H1 (cell line): ENCODE results near the gene CNDP2. TPM values are rescaled to one million over a fixed set of nuclear protein-coding genes. Genes with fewer than 3 reads are reported as not detected.

Source experiments
- CTCF ChIA-PET: fragments of 300-600 bp; sonication (Branson Sonifier 250); formaldehyde crosslinking; loops from one replicate; lab custom pipeline; 2021; ENCODE audit not compliant: partially characterized antibody; lab: Charles Lee
- POLR2A ChIA-PET: fragments of 300-600 bp; sonication (Branson Sonifier 250); formaldehyde crosslinking; loops from one replicate; lab custom pipeline; 2021; ENCODE audit warnings: inconsistent platforms; ENCODE audit not compliant: partially characterized antibody; lab: Charles Lee
- DNase-seq, 2 experiments: peaks; one replicate each; pipeline versions ENCODE4 v3.0.0 to v3.0.0-alpha.2; 2010 to 2022; ENCODE audit warnings: low spot score in 2 of 2, low read depth in 1 of 2, mixed read lengths in 1 of 2
- FAIRE-seq: peaks from 2 replicates; lab custom pipeline; 2011; peaks lifted over from hg19 to GRCh38; lab: Jason Lieb, UNC
- H2AFZ ChIP-seq: 2 replicates; pipeline ENCODE4 v1.8.1; 2012; ENCODE audit warnings: low read length, inconsistent platforms
- H2AK5ac ChIP-seq: 2 replicates; pipeline ENCODE4 v1.6.1; 2013; ENCODE audit warnings: low read depth, low read length
- H2BK120ac ChIP-seq: replicated peaks from 2 replicates; pipeline ENCODE3; 2013; ENCODE audit warnings: low read depth, low read length, inconsistent platforms
- H2BK12ac ChIP-seq: 2 replicates; pipeline ENCODE4 v1.6.1; 2013; ENCODE audit warnings: low read depth, low read length
- H2BK15ac ChIP-seq: 2 replicates; pipeline ENCODE4 v1.6.1; 2013; ENCODE audit warnings: low read length
- H2BK20ac ChIP-seq: 2 replicates; pipeline ENCODE4 v1.6.1; 2013; ENCODE audit warnings: low read length
- H2BK5ac ChIP-seq: 2 replicates; pipeline ENCODE4 v1.6.1; 2013; ENCODE audit warnings: low read depth, low read length
- H3K14ac ChIP-seq: 2 replicates; pipeline ENCODE4 v1.6.1; 2013; ENCODE audit warnings: inconsistent platforms; ENCODE audit not compliant: insufficient read length
- H3K18ac ChIP-seq: 2 replicates; pipeline ENCODE4 v1.6.1; 2013; ENCODE audit warnings: low read length; ENCODE audit errors: extremely low read depth
- H3K23ac ChIP-seq: 2 replicates; pipeline ENCODE4 v1.6.1; 2013; ENCODE audit warnings: inconsistent platforms; ENCODE audit not compliant: insufficient read length
- H3K23me2 ChIP-seq: 2 replicates; pipeline ENCODE4 v1.6.1; 2013; ENCODE audit warnings: low read depth, low read length
- H3K27ac ChIP-seq: 2 replicates; pipeline ENCODE4 v1.6.1; 2011; ENCODE audit warnings: low read depth, low read length, inconsistent platforms
- H3K27me3 ChIP-seq, 4 experiments: replicated peaks in 1 of 4; 1 replicate in 1 of 4; 2 replicates in 3 of 4; pipeline versions ENCODE4 v1.6.1 to v1.8.1; 2011 to 2013; ENCODE audit warnings: low read length in 3 of 4, mild to moderate bottlenecking in 3 of 4, inconsistent platforms in 2 of 4, mixed read lengths in 2 of 4, moderate library complexity in 1 of 4; ENCODE audit not compliant: control insufficient read depth in 3 of 4, insufficient read depth in 3 of 4; ENCODE audit errors: extremely low read depth in 1 of 4
- H3K36me3 ChIP-seq, 4 experiments: 2 replicates each; pipeline versions ENCODE4 v1.6.1 to v1.8.1; 2011 to 2013; ENCODE audit warnings: mild to moderate bottlenecking in 4 of 4, low read length in 3 of 4, moderate library complexity in 2 of 4, control low read depth in 1 of 4, inconsistent platforms in 1 of 4; ENCODE audit not compliant: insufficient read depth in 4 of 4, control insufficient read depth in 2 of 4
- H3K4ac ChIP-seq: replicated peaks from 2 replicates; pipeline ENCODE3; 2013; ENCODE audit warnings: low read length, low read depth, mixed read lengths, inconsistent platforms; ENCODE audit not compliant: insufficient read length
- H3K4me1 ChIP-seq, 4 experiments: replicated peaks in 1 of 4; 1 replicate in 1 of 4; 2 replicates in 3 of 4; pipeline versions ENCODE4 v1.6.1 to v1.8.1; 2011 to 2013; ENCODE audit warnings: low read length in 3 of 4, inconsistent platforms in 2 of 4, mixed read lengths in 1 of 4; ENCODE audit not compliant: insufficient read depth in 4 of 4, control insufficient read depth in 3 of 4
- H3K4me2 ChIP-seq, 2 experiments: 2 replicates each; pipeline versions ENCODE4 v1.6.1 to v1.8.1; 2011 to 2013; ENCODE audit warnings: low read depth in 2 of 2, low read length in 2 of 2, control low read depth in 1 of 2, inconsistent platforms in 1 of 2, mild to moderate bottlenecking in 1 of 2; ENCODE audit not compliant: insufficient read depth in 1 of 2
- H3K4me3 ChIP-seq, 4 experiments: fragments of 200-600, 300-600 bp in 1 of 4; sonication (generic), shearing (Covaris generic), sonication (Bioruptor Twin) in 1 of 4; 2 replicates each; pipeline versions ENCODE4 v1.5.1 to v1.8.1; 2011 to 2016; ENCODE audit warnings: low read length in 4 of 4, low read depth in 3 of 4, control low read depth in 2 of 4, inconsistent platforms in 2 of 4, mild to moderate bottlenecking in 2 of 4, mixed read lengths in 1 of 4, moderate library complexity in 1 of 4; ENCODE audit not compliant: insufficient read depth in 2 of 4; ENCODE audit errors: extremely low read depth in 1 of 4
- H3K56ac ChIP-seq: replicated peaks from 2 replicates; pipeline ENCODE3; 2013; ENCODE audit warnings: low read depth, mild to moderate bottlenecking, mixed read lengths, low read length, inconsistent platforms; ENCODE audit not compliant: insufficient read length
- H3K79me1 ChIP-seq: 2 replicates; pipeline ENCODE4 v1.6.1; 2013; ENCODE audit warnings: low read depth, low read length, control low read depth
- H3K79me2 ChIP-seq, 2 experiments: 2 replicates each; pipeline versions ENCODE4 v1.6.1 to v1.8.1; 2012 to 2013; ENCODE audit warnings: low read length in 2 of 2, mild to moderate bottlenecking in 2 of 2, inconsistent platforms in 1 of 2; ENCODE audit not compliant: insufficient read depth in 2 of 2, control insufficient read depth in 1 of 2
- H3K9ac ChIP-seq, 4 experiments: replicated peaks in 1 of 4; 1 replicate in 1 of 4; 2 replicates in 3 of 4; pipeline versions ENCODE4 v1.6.1 to v1.8.1; 2011 to 2013; ENCODE audit warnings: low read depth in 3 of 4, low read length in 3 of 4, control low read depth in 2 of 4, mild to moderate bottlenecking in 2 of 4, moderate library complexity in 2 of 4, inconsistent platforms in 1 of 4; ENCODE audit errors: extremely low read depth in 1 of 4
- H3K9me3 ChIP-seq, 2 experiments: 2 replicates each; pipeline versions ENCODE4 v1.6.1 to v1.8.1; 2012 to 2013; ENCODE audit warnings: mild to moderate bottlenecking in 2 of 2, moderate library complexity in 2 of 2, control low read depth in 1 of 2, inconsistent platforms in 1 of 2, low read depth in 1 of 2, low read length in 1 of 2, mixed read lengths in 1 of 2; ENCODE audit not compliant: insufficient read depth in 2 of 2
- H4K20me1 ChIP-seq, 2 experiments: replicated peaks in 1 of 2; 2 replicates each; pipeline versions ENCODE3 to v1.8.1; 2011 to 2013; ENCODE audit warnings: inconsistent platforms in 2 of 2, low read length in 2 of 2, mild to moderate bottlenecking in 1 of 2; ENCODE audit not compliant: insufficient read depth in 2 of 2, control insufficient read depth in 1 of 2
- H4K5ac ChIP-seq: 2 replicates; pipeline ENCODE4 v1.6.1; 2013; ENCODE audit warnings: low read length, low read depth, mixed read lengths, inconsistent platforms; ENCODE audit not compliant: insufficient read length
- H4K8ac ChIP-seq: 2 replicates; pipeline ENCODE4 v1.8.0; 2013; ENCODE audit warnings: mild to moderate bottlenecking, moderate library complexity, low read length, inconsistent platforms; ENCODE audit not compliant: insufficient read depth; ENCODE audit errors: extremely low read depth
- H4K91ac ChIP-seq: replicated peaks from 2 replicates; pipeline ENCODE3; 2013; ENCODE audit warnings: low read length, mixed read lengths, inconsistent platforms; ENCODE audit not compliant: insufficient read length
- BCL11A ChIP-seq, 2 experiments: IDR thresholded peaks; one replicate each; pipeline ENCODE4 v1.6.1; 2011; ENCODE audit warnings: low read depth in 2 of 2, low read length in 2 of 2, mild to moderate bottlenecking in 2 of 2
- CTBP2 ChIP-seq: IDR thresholded peaks from 2 replicates; pipeline ENCODE4 v1.7.0; 2011; ENCODE audit warnings: borderline replicate concordance, mild to moderate bottlenecking, moderate library complexity, mixed read lengths, low read length; ENCODE audit not compliant: insufficient read depth, insufficient read length
- EZH2 ChIP-seq: fragments of 200-600 bp; sonication (generic); IDR thresholded peaks from 2 replicates; pipeline ENCODE4 v1.7.1; 2012; ENCODE audit warnings: low read depth, mild to moderate bottlenecking, moderate library complexity, low read length, inconsistent platforms; ENCODE audit not compliant: severe bottlenecking
- JUN ChIP-seq: IDR thresholded peaks from 2 replicates; pipeline ENCODE4 v1.6.1; 2011; ENCODE audit warnings: low read depth, mild to moderate bottlenecking, improper control_type of control experiment, low read length
- KDM4A ChIP-seq: IDR thresholded peaks from one replicate; pipeline ENCODE4 v1.7.1; 2012; ENCODE audit warnings: low read depth, mild to moderate bottlenecking, moderate library complexity, low read length, inconsistent platforms; ENCODE audit not compliant: severe bottlenecking
- KDM5A ChIP-seq: fragments of 200-600 bp; IDR thresholded peaks from 2 replicates; pipeline ENCODE4 v1.7.1; 2012; ENCODE audit warnings: mild to moderate bottlenecking, low read length, inconsistent platforms, mixed read lengths
- NRF1 ChIP-seq: IDR thresholded peaks from 2 replicates; pipeline ENCODE4 v1.6.1; 2011; ENCODE audit warnings: mild to moderate bottlenecking, low read depth, low read length, improper control_type of control experiment
- POLR2A ChIP-seq, 2 experiments: IDR thresholded peaks; 1 replicate in 1 of 2; 2 replicates in 1 of 2; pipeline ENCODE4 v1.6.1; 2011; ENCODE audit warnings: low read depth in 2 of 2, low read length in 2 of 2, mild to moderate bottlenecking in 2 of 2; ENCODE audit errors: control extremely low read depth in 1 of 2
- RXRA ChIP-seq: IDR thresholded peaks from 2 replicates; pipeline ENCODE4 v1.6.1; 2011; ENCODE audit warnings: low read depth, mild to moderate bottlenecking, low read length, moderate library complexity; ENCODE audit not compliant: insufficient read depth
- SIN3A ChIP-seq, 2 experiments: IDR thresholded peaks in 1 of 2; conservative IDR thresholded peaks in 1 of 2; 2 replicates each; pipeline ENCODE4 v1.6.1; 2011 to 2012; ENCODE audit warnings: low read length in 2 of 2, improper control_type of control experiment in 1 of 2, low read depth in 1 of 2, mild to moderate bottlenecking in 1 of 2
- SUZ12 ChIP-seq: fragments of 200-600 bp; sonication (generic); IDR thresholded peaks from 2 replicates; pipeline ENCODE4 v1.6.1; 2012; ENCODE audit warnings: mild to moderate bottlenecking, inconsistent platforms, low read length, moderate library complexity, mixed read lengths
- TEAD4 ChIP-seq: IDR thresholded peaks from 2 replicates; pipeline ENCODE4 v1.6.1; 2012; ENCODE audit warnings: low read depth, low read length, inconsistent platforms, mixed read lengths
- WGBS, 2 experiments: shearing (Covaris generic) in 1 of 2; methylation state at CpG; one replicate each; pipeline versions ENCODE4 v1.1.6 to v1.1.7; 2013 to 2015; ENCODE audit warnings: low lambda C conversion rate in 2 of 2, mixed read lengths in 2 of 2, inconsistent platforms in 1 of 2, low coverage in 1 of 2, missing lambda C conversion rate in 1 of 2; ENCODE audit not compliant: insufficient replicate concordance in 2 of 2, insufficient coverage in 1 of 2, insufficient read length in 1 of 2; ENCODE audit errors: extremely low coverage in 1 of 2, missing lambda C conversion rate in 1 of 2; 5-methylcytosine and 5-hydroxymethylcytosine counted together
- polyA plus RNA-seq, 7 experiments: library from polyadenylated mRNA; depleted of rRNA in 3 of 7; stranded (reverse) in 5 of 7; unstranded in 2 of 7; fragments of >200 nt in 5 of 7; fragments of 200-250 nt in 2 of 7; gene quantifications; 1 replicate in 5 of 7; 2 replicates in 1 of 7; 4 replicates in 1 of 7; pipeline versions ENCODE4 v1.2.1 to v1.2.3, GENCODE V29; 2011 to 2013; ENCODE audit warnings: missing spikeins in 2 of 7, mixed read lengths in 2 of 7
- total RNA-seq: library from RNA; stranded (reverse); fragmentation: NEBNext Ultra II Directional; extraction: Animal tissue kit (Norgen Biotek cat#: 25700); gene quantifications from 2 replicates; pipeline ENCODE4 v1.2.1, GENCODE V29; 2021
- TF ChIP-seq, protein P1 (sequence below): IDR thresholded peaks from 2 replicates; pipeline ENCODE4 v1.6.1; 2012; ENCODE audit warnings: inconsistent platforms

The CNDP2 gene
- total and polyA plus RNA-seq, 2 of the 8 experiments (the other 6 are each of a cell fraction or from before 2014, with no cell fraction given): 71.8 to 243 TPM

DNA sequence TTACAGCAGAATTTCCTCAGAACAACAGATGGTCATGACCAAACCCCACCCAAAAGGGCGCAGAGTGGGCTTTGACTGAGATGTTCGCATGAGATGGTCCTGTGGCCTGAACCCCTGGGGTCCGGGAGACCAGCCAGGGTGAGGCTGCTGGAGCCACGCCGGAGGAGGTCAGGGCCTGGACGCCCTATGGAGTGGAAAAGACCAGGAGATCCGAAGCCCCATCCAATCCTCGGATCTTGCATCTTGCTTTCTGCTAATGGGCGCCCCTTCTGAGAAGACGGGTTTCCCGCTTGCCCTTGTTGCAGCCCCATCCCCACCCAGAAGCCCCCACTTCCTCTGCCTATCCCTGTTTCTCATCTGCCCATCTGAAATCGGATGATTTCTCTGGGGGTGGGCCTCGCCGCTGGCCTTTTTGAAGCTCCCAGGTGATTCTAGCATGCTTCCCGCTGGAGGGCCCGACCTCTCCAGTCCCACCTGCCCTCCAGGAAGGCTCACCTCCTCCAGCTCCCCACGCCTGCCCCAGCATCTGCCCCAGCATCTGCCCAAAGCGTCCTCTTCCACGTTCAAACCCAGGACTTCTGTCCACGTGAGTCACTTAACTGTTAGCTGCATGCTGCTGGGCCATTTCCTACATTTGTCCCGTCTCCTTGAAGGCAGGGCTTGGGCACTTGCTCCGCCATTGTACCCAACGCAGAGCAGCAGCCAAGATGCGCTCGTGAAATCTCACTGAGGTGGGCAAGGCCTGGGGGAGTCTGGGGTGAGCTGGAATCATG is 33.8 kb downstream of the CNDP2 start:
- no peak for DNase-seq
- Histone ChIP-seq H3K79me2 (no peaks in the 10 kb centered on the region), H3K56ac (no peak overlapping the region), H3K23ac (no peak overlapping the region), H2BK15ac (no peak overlapping the region), H3K9ac (no peak overlapping the region), H3K79me1 (no peaks in the 10 kb centered on the region), H4K5ac (no peak overlapping the region), H3K4me1 (no peaks in the 10 kb centered on the region; a peak in 1 of 7 replicates), H3K4me2 (no peak overlapping the region), H2AFZ (no peak overlapping the region), H3K36me3 (no peaks in the 10 kb centered on the region), H3K27me3 (no peaks in the 10 kb centered on the region), H4K91ac (no peak overlapping the region), H4K8ac (no peak overlapping the region), H2AK5ac (no peak overlapping the region), H3K23me2 (no peaks in the 10 kb centered on the region), H3K27ac (no peak overlapping the region), H2BK12ac (no peak overlapping the region), H4K20me1 (no peaks in the 10 kb centered on the region), H3K14ac (no peak overlapping the region), H3K4ac (no peak overlapping the region), H2BK120ac (no peak overlapping the region), H2BK5ac (no peak overlapping the region), H3K4me3 (no peak overlapping the region), H3K9me3 (no peaks in the 10 kb centered on the region), H3K18ac (no peak overlapping the region), H2BK20ac (no peak overlapping the region)
- WGBS, 2 experiments: 87% methylated on average over 25 of the region's 25 CpGs; no CpG with 5 or more reads in 1 of the 2 experiments
- ChIA-PET CTCF (no interaction called here), POLR2A (interaction anchor here (1.1 kb wide), 1 partner anchor 66 kb away, joined by 3 read pairs; no protein-coding TSS in a partner anchor)
- FAIRE-seq: no peak
- TF ChIP-seq EZH2 (no peak), KDM5A (no peak), BCL11A (IDR thresholded peaks at IDR 0.05; ENCODE audit: low read depth in 2 of 2, low read length in 2 of 2) (no peak), POLR2A (IDR thresholded peaks at IDR 0.05; ENCODE audit: control extremely low read depth in 1 of 2, low read depth in 2 of 2, low read length in 2 of 2) (no peak), RXRA (no peak), TEAD4 (no peak), JUN (no peak), SUZ12 (no peak), KDM4A (no peak), CTBP2 (no peak), SIN3A (conservative IDR thresholded peaks at IDR 0.05 in 1 of 2, IDR thresholded peaks at IDR 0.05 in 1 of 2; ENCODE audit: low read depth in 1 of 2, low read length in 2 of 2) (no peak), NRF1 (no peak)
- TF ChIP-seq, protein P1, sequence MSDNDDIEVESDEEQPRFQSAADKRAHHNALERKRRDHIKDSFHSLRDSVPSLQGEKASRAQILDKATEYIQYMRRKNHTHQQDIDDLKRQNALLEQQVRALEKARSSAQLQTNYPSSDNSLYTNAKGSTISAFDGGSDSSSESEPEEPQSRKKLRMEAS: no peak
